ENCODE measurements around the gene MAD1L1. TPM values are rescaled to one million over a fixed set of nuclear protein-coding genes. Genes with fewer than 3 reads are reported as not detected.

The MAD1L1 gene
- total RNA-seq, 1 donor from 2014 or later = 57.6 TPM

DNA sequence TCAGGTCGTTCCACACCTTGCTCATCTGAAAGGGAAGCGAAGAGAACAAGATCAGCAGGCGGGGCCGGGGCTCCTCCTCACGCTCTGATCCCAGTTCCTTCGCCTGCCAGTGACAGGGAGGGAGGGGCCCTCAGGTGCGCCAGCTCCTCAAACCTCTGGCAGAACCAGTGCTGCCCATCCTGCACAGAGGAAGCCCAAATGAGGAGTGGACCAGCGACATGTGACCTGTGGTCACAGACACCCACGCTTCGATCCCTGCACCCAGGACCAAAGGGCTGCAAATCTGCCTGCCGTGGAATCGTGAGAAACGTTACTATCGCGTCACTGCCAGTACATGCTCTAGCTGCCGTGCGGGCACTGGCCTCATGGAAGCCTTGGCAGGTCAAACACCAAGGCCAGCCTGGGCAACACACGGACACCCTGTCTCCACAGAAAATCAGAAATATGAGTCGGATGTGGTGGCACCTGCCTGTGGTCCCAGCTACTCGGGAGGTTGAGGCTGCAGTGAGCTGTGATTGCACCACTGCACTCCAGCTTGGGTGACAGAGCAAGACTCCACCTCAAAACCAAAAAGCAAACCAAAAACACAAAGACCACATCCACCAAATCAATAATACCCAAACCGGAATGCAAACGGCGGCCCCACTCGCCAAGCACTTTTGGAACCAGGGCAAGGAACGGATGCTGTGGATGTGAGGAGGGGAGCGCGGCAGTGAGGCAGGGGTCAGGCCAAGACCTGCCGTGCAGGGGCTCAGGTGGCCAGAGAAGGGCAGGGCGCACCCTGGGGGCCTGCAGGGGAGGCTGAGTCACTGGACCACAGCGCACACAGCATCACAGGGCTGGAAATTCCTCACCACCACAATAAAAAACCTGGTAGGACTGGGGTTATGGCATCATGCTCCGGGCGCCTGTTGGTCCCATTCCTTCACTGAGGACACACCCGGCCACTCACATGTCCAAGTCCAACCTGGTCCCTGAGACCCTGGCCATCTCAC is 22.7 kb upstream of the MAD1L1 start:
- Mint-ChIP-seq H3K4me1 (ENCODE audit: low read depth, unreplicated experiment) (peaks cover 3% of the 10 kb centered on the region), H3K27ac (ENCODE audit: unreplicated experiment) (no peak overlapping the region), H3K27me3 (ENCODE audit: unreplicated experiment) (peaks cover 2% of the 10 kb centered on the region), H3K9me3 (ENCODE audit: unreplicated experiment) (peaks cover 3% of the 10 kb centered on the region), H3K4me3 (ENCODE audit: unreplicated experiment) (no peak overlapping the region), H3K36me3 (ENCODE audit: unreplicated experiment) (no peaks in the 10 kb centered on the region)
- no peak for DNase-seq
- TF ChIP-seq, protein P1, sequence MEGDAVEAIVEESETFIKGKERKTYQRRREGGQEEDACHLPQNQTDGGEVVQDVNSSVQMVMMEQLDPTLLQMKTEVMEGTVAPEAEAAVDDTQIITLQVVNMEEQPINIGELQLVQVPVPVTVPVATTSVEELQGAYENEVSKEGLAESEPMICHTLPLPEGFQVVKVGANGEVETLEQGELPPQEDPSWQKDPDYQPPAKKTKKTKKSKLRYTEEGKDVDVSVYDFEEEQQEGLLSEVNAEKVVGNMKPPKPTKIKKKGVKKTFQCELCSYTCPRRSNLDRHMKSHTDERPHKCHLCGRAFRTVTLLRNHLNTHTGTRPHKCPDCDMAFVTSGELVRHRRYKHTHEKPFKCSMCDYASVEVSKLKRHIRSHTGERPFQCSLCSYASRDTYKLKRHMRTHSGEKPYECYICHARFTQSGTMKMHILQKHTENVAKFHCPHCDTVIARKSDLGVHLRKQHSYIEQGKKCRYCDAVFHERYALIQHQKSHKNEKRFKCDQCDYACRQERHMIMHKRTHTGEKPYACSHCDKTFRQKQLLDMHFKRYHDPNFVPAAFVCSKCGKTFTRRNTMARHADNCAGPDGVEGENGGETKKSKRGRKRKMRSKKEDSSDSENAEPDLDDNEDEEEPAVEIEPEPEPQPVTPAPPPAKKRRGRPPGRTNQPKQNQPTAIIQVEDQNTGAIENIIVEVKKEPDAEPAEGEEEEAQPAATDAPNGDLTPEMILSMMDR (IDR thresholded peaks at IDR 0.05; ENCODE audit: partially characterized antibody, unreplicated experiment) = no peak

DNA sequence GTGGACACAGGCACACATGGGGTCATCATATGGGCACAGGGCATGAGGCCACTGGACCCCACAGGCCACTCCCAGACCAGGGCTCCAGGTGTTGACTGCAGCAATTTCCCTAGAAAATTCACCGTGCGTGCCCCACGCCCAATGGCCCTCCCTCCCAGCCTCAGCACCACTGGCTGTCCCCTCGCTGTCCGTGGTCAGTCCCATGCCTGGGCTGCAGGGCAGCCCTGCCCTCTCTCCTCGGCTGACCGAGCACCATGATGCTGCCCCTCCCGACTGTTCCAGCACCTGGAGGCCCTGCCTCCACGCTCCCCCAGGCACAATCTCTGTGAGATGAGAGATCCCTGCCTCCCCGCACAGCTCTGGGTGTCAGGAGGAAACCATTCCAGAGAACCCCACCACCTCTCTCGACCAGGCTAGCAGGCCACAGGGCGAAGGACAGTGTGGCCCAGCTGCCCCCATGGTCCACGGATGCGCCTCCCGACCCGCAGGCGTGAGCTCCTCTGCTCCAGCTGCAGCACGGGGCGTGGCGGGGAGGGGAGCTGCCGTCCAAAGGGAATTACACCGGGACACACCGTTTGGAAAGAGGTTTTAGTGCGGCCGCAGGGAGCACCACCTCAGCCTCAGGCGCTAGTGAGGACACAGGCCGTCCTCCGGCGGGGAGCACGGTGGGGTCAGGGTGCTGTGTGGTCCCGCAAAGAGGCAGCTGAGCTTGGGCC is 21.8 kb upstream of the MAD1L1 start:
- Mint-ChIP-seq H3K27me3 (ENCODE audit: unreplicated experiment) (no peaks in the 10 kb centered on the region), H3K4me3 (ENCODE audit: unreplicated experiment) (no peak overlapping the region), H3K4me1 (ENCODE audit: low read depth, unreplicated experiment) (peaks cover 3% of the 10 kb centered on the region), H3K27ac (ENCODE audit: unreplicated experiment) (no peak overlapping the region), H3K36me3 (ENCODE audit: unreplicated experiment) (no peaks in the 10 kb centered on the region), H3K9me3 (ENCODE audit: unreplicated experiment) (peaks cover 3% of the 10 kb centered on the region)
- no peak for DNase-seq
- TF ChIP-seq, protein P1 (IDR thresholded peaks at IDR 0.05; ENCODE audit: partially characterized antibody, unreplicated experiment) = no peak

DNA sequence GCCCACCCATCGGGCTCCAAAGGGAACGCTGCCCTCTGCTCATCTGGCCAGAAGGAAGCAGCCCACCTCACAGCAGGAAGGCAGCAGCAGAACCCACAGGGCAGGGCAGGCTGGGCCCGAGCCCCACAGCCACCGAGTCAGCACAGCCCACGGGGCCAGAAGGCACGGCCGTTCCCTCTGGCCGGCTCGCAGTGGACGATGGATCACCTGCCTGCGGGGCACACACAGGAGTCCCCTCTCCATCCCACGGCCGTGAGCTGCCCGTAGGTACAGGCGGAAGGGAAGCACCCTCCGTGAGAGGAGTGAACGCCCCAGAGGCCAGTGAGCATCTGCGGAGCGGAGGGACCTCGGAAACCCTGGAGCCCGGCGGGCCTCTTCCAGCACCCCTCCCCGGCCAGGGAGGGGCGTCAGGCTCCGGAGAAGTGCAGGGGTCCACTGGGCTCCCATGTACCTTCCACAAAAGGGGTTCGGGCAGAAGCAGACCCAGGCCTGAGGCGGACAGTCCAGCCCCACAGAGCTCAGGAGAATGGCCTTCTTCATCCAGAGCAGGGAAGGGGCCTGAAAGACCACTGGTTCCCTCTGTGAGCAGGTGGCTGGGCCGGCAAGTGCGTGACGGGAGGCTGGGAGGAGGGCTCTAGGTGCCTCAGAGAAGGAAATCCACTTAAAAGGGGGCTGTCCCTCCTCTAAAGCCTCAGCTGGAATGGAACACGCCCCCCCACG is 20.9 kb upstream of the MAD1L1 start:
- no peak overlapping the region for H3K27ac Mint-ChIP-seq (ENCODE audit: unreplicated experiment)
- no peaks in the 10 kb centered on the region for H3K27me3 Mint-ChIP-seq (ENCODE audit: unreplicated experiment)
- H3K36me3 Mint-ChIP-seq (ENCODE audit: unreplicated experiment) = no peaks in the 10 kb centered on the region
- TF ChIP-seq, protein P1 (IDR thresholded peaks at IDR 0.05; ENCODE audit: partially characterized antibody, unreplicated experiment) = no peak
- peaks cover 3% of the 10 kb centered on the region for H3K4me1 Mint-ChIP-seq (ENCODE audit: low read depth, unreplicated experiment)
- no peak for DNase-seq
- H3K9me3 Mint-ChIP-seq (ENCODE audit: unreplicated experiment) = peaks cover 3% of the 10 kb centered on the region
- no peak overlapping the region for H3K4me3 Mint-ChIP-seq (ENCODE audit: unreplicated experiment)

DNA sequence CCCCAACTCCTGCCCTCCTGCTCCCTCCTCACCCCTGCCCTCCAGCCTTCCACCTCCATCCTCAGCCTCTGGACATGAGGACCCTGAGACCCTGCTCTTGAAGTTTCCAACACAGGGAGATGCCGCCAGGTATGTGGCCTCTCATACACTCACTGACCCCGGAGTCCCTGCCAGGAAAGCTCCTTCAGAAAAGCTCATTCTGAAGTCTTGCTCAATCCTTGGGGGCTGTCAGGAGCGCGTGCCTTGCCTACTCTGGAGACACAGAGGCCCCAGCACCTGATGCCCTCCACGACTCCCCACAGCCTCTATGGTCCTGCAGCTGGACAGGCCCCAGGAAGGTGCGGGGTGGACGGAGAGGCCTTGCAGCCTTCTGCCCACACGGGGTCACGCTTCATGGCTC is 20.3 kb upstream of the MAD1L1 start:
- TF ChIP-seq, protein P1 (IDR thresholded peaks at IDR 0.05; ENCODE audit: partially characterized antibody, unreplicated experiment) = no peak
- H3K27me3 Mint-ChIP-seq (ENCODE audit: unreplicated experiment) = no peaks in the 10 kb centered on the region
- no peak overlapping the region for H3K4me3 Mint-ChIP-seq (ENCODE audit: unreplicated experiment)
- H3K27ac Mint-ChIP-seq (ENCODE audit: unreplicated experiment) = no peak overlapping the region
- no peak for DNase-seq
- peaks cover 3% of the 10 kb centered on the region for H3K9me3 Mint-ChIP-seq (ENCODE audit: unreplicated experiment)
- no peaks in the 10 kb centered on the region for H3K4me1 Mint-ChIP-seq (ENCODE audit: low read depth, unreplicated experiment)
- no peaks in the 10 kb centered on the region for H3K36me3 Mint-ChIP-seq (ENCODE audit: unreplicated experiment)
